Mucosa of rectum (tissue), 2 donors: ENCODE measurements around the gene NDUFS7.
A peak's percentile ranks its signal among the peaks of the same experiment; 100 is the strongest.

ENCODE experiments used
- H3K27ac ChIP-seq, 2 donors: one replicate each; pipeline ENCODE4 v1.7.0; 2013; ENCODE audit warnings: inconsistent platforms in 2 of 2, low read depth in 2 of 2, low read length in 2 of 2
- H3K27me3 ChIP-seq, 2 donors: one replicate each; pipeline ENCODE4 v1.7.0; 2013; ENCODE audit warnings: low read length in 2 of 2; ENCODE audit not compliant: control insufficient read depth in 2 of 2, insufficient read depth in 2 of 2
- H3K36me3 ChIP-seq, 2 donors: one replicate each; pipeline ENCODE4 v1.7.0; 2013; ENCODE audit warnings: low read length in 2 of 2; ENCODE audit not compliant: control insufficient read depth in 2 of 2, insufficient read depth in 2 of 2
- H3K4me1 ChIP-seq, 2 donors: one replicate each; pipeline ENCODE4 v1.7.0; 2013; ENCODE audit warnings: low read length in 2 of 2, mild to moderate bottlenecking in 1 of 2; ENCODE audit not compliant: control insufficient read depth in 2 of 2, insufficient read depth in 2 of 2
- H3K4me3 ChIP-seq, 2 donors: one replicate each; pipeline ENCODE4 v1.7.0; 2013; ENCODE audit warnings: low read length in 2 of 2
- H3K9ac ChIP-seq, 2 donors: one replicate each; pipeline ENCODE4 v1.7.0; 2013; ENCODE audit warnings: low read length in 2 of 2, low read depth in 1 of 2, mild to moderate bottlenecking in 1 of 2
- H3K9me3 ChIP-seq, 2 donors: one replicate each; pipeline ENCODE4 v1.7.0; 2013; ENCODE audit warnings: low read length in 2 of 2; ENCODE audit not compliant: control insufficient read depth in 2 of 2
- donor health status: healthy.
- donor health status: Normal muscosa, but diverticular disease.

Gene NDUFS7

GRCh38 chr19:1384478-1385110 lies 887 bp downstream of the NDUFS7 start:
- Histone ChIP-seq H3K9me3 (no peaks in the 10 kb centered on the region), H3K4me1 (peaks cover 4 to 8% of the 10 kb centered on the region in 2 donors), H3K9ac (peak overlapping the region; percentile 92 to 99), H3K36me3 (peaks cover 17% of the 10 kb centered on the region in 2 donors), H3K4me3 (peak overlapping the region; percentile 91 to 95), H3K27ac (peak overlapping the region; percentile 92 to 94), H3K27me3 (no peaks in the 10 kb centered on the region)

DNA sequence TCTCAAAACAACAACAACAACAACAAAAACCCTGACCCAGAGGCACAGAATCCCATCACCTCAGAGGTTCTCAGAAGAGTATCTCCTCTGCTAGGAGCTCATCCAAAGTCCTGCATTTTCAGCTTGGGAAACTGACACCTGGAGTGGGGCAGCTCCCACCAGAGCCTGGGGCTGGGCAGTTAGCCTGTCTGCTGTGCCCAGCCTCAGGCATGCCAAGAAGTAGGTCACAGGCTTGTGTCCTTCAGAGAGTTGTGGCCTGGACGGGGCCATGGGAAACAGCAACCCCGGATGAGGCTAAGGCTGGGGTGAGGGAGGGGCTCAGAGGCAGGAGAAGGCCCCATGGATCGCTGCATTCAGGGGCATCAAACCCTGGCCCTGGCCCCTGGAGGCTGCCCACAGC lies 2.1 kb downstream of the NDUFS7 start:
- H3K4me1 ChIP-seq = peaks cover 4 to 8% of the 10 kb centered on the region in 2 donors

DNA sequence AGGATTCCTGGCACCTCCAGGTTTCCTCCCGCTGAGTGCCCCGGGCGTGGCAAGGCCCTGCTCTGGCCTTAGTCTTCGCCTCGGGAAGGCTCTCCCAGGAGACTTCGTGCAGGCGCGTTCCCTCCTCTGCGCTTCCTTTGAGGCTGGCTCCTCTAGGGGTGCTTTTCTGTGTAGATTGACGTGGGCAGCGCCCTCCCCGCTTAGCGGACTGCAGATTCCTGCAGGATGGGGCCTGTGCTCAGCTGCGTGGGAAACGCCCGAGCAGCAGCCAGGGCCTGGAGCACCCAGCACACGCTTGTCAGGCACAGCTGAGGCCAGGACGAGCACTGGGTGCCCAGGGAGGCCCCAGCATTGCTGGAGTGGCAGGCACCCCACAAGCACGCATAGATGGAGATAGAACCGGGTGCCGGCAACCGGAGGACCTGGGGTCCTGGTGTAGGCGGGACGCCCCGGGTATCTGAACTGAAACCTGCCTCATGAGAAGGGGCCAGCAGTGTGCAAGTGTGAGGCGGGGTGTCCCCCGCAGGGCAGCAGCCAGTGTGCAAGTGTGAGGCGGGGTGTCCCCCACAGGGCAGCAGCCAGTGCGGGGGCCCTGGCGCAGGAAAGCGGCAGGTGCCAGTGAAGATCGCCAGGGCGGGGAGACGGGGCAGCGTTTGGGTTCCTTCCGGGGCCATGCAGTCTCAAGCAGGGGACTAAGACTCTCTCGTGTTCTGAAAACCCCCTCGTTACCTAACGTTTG lies 3.4 kb downstream of the NDUFS7 start:
- Histone ChIP-seq H3K36me3 (peaks cover 26 to 29% of the 10 kb centered on the region in 2 donors), H3K4me1 (peaks cover 4 to 8% of the 10 kb centered on the region in 2 donors), H3K9me3 (no peaks in the 10 kb centered on the region), H3K9ac (no peak overlapping the region), H3K27me3 (no peaks in the 10 kb centered on the region), H3K27ac (no peak overlapping the region), H3K4me3 (no peak overlapping the region)

More for the DNA sequence above, 2.1 kb downstream of the NDUFS7 start:
- peaks cover 21 to 25% of the 10 kb centered on the region in 2 donors for H3K36me3 ChIP-seq
- H3K27me3 ChIP-seq = no peaks in the 10 kb centered on the region
- no peaks in the 10 kb centered on the region for H3K9me3 ChIP-seq
- H3K27ac ChIP-seq = no peak overlapping the region
- no peak overlapping the region for H3K9ac ChIP-seq
- no peak overlapping the region for H3K4me3 ChIP-seq

GRCh38 chr19:1387684-1388636 lies 4.3 kb downstream of the NDUFS7 start:
- Histone ChIP-seq H3K4me1 (peaks cover 4 to 8% of the 10 kb centered on the region in 2 donors), H3K27ac (no peak overlapping the region), H3K36me3 (peaks cover 34 to 37% of the 10 kb centered on the region in 2 donors), H3K4me3 (no peak overlapping the region), H3K27me3 (no peaks in the 10 kb centered on the region), H3K9ac (no peak overlapping the region), H3K9me3 (no peaks in the 10 kb centered on the region)

- Histone ChIP-seq H3K9me3 (no peaks in the 10 kb centered on the region), H3K27me3 (no peaks in the 10 kb centered on the region), H3K9ac (no peak overlapping the region), H3K27ac (no peak overlapping the region), H3K4me1 (peaks cover 2 to 8% of the 10 kb centered on the region in 2 donors), H3K36me3 (peaks cover 40 to 44% of the 10 kb centered on the region in 2 donors), H3K4me3 (no peak overlapping the region)
These were observed 4.9 kb downstream of the NDUFS7 start for GRCh38 chr19:1388637-1389026.

- Histone ChIP-seq H3K4me3 (no peak overlapping the region), H3K27ac (no peak overlapping the region), H3K36me3 (peaks cover 46 to 47% of the 10 kb centered on the region in 2 donors), H3K9ac (no peak overlapping the region), H3K27me3 (no peaks in the 10 kb centered on the region), H3K4me1 (peaks cover 2 to 6% of the 10 kb centered on the region in 2 donors), H3K9me3 (no peaks in the 10 kb centered on the region)
These were observed 5.6 kb downstream of the NDUFS7 start for GRCh38 chr19:1389033-1389940.

DNA sequence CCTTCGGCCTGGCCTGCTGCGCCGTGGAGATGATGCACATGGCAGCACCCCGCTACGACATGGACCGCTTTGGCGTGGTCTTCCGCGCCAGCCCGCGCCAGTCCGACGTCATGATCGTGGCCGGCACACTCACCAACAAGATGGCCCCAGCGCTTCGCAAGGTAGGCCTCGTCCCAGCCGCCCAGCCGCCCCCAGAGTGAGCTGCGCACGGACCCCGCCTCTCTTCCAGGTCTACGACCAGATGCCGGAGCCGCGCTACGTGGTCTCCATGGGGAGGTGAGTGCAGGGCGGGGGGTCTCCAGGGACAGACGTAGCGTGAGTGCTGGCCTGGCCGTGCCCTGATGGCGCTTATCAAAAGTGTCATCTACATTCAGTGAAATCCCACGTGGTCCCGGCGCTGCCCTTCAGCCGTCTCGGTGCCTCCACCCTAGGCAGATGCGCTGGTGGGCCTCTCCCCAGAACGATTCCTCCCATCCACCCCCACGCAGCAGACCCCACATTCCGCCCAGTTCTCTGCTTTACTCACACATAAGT lies 7.2 kb downstream of the NDUFS7 start:
- no peaks in the 10 kb centered on the region for H3K27me3 ChIP-seq
- no peaks in the 10 kb centered on the region for H3K9me3 ChIP-seq
- H3K9ac ChIP-seq = no peak overlapping the region
- H3K4me3 ChIP-seq = no peak overlapping the region
- H3K4me1 ChIP-seq = peaks cover 0 to 5% of the 10 kb centered on the region in 2 donors
- H3K36me3 ChIP-seq = peaks cover 46 to 47% of the 10 kb centered on the region in 2 donors
- no peak overlapping the region for H3K27ac ChIP-seq

- Histone ChIP-seq H3K36me3 (peaks cover 46 to 47% of the 10 kb centered on the region in 2 donors), H3K4me3 (no peak overlapping the region), H3K27me3 (peaks cover 0 to under 1% of the 10 kb centered on the region in 2 donors), H3K9me3 (no peaks in the 10 kb centered on the region), H3K4me1 (peaks cover 0 to 16% of the 10 kb centered on the region in 2 donors), H3K9ac (no peak overlapping the region), H3K27ac (no peak overlapping the region)
These were observed 8.7 kb downstream of the NDUFS7 start for GRCh38 chr19:1392407-1392806.

- Histone ChIP-seq H3K36me3 (peaks cover 44 to 45% of the 10 kb centered on the region in 2 donors), H3K9me3 (no peaks in the 10 kb centered on the region), H3K4me3 (no peak overlapping the region), H3K27ac (no peak overlapping the region), H3K27me3 (peaks cover 3 to 6% of the 10 kb centered on the region in 2 donors), H3K4me1 (peaks cover 0 to 16% of the 10 kb centered on the region in 2 donors), H3K9ac (no peak overlapping the region)
These were observed 9.3 kb downstream of the NDUFS7 start for GRCh38 chr19:1392939-1393530.
